GM19239 (cell line): ENCODE data around the gene ZNF521.

Experiments
- DNase-seq: peaks from one replicate; pipeline ENCODE4 v3.0.0; 2011; ENCODE audit warnings: low spot score; ENCODE audit not compliant: insufficient read length
- FAIRE-seq: peaks from 2 replicates; lab custom pipeline; 2011; peaks lifted over from hg19 to GRCh38; lab: Jason Lieb, UNC

The ZNF521 gene

DNA sequence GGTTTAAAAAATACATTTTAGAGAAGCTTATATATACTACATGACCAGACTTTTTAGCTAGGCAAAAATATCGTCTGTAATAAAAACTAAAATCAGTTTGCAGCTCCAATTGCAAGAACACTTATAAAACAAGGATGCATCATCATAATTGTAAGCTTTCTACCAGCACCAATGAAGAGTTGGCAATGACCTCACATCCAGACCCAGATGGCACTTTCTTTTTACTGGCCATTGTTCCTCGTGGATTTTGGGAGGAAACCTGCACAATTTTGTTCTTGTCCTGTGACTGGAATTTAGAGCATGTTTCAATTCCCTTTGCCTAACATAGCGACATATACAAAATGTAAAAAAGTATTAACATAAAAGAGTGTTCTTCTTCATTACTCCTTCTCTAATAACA is 174.3 kb downstream of the ZNF521 start:
- DNase-seq = no peak
- no peak for FAIRE-seq

DNA sequence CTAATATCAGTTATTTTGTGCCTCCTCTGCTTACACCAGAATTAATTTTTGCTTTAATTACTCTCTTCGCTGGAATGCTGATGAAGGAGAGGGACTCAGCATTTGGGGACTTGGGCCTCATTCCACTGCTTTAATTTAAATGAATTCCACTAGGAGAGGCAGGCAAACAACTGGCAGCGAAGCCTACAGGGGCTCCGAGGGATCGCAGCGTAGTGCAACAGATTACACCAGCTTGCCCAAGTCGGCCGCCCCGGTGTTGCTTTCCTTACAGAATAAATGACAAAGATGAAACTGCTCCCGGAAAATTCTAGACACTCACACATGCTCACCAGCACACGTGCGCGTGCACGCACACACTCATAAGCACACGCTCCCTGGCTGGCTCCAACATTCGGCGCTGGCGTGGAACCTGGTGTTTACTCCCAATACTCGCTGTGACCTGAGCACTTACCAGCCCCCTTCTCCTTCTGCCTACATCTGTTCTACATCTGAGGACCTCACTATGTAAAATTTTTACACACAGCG is 175.4 kb downstream of the ZNF521 start:
- FAIRE-seq (no peak), DNase-seq (no peak)

DNA sequence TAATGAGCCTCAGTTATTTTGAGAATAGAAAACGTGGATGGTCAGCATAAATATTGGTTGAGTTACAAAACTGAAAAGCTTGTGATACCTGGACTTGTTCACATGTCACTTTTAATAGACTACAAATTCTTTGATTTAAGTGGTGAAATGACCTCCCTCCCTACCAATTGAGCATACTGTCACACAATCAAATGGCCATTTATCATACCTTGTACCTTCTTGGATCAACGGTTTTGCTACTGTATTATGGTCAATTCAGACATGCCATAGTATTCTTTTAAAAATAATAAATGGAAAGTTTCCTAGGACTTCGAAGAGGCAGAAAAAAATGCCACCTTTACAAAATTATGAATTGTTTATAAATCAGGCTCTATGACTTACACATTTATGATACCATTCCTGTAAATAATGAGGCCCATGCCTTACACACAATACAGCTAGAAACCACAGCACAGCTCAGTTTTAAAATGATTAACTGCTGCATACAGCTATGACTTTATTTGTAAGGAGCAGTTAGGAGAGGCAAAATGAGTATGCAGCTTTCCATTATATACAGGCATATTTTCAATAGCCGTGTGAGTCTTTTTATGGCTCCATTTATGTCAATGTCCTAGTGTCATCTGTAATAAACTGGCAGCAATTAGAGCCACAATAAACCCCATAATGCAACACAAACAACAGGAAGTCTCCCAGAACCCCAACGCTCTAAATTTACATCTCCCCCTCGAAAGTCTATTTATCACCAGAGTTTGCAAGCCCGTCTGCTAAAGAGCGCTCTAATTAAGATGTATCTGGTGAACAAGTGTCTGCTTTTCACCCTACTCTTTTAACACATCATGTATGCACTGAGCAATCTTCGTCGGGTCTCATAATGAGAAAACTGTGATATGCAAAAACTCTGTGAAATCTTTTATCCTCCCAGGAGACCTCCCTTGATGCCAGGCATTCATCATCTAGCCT is 176.1 kb downstream of the ZNF521 start:
- FAIRE-seq = no peak

DNA sequence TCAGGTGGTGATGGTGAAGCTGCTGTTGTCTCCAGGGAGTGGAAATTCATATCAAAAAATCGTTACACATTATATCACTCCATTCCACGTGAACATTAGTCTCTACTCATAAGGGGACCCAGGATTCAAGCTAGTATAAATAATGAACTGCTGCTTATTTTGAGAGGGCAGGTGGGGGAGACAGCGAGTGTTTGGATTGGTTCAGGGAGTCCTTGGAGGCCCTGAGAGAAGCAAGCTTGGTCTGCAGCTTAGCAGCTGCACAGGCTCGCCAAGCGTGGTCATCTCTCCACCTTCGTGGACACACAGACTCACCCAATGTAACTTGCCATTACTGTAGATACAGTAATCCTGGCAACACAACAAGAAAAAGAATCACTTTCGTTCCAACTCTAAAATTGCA is 177.6 kb downstream of the ZNF521 start:
- DNase-seq (no peak), FAIRE-seq (no peak)

More for the DNA sequence above, 176.1 kb downstream of the ZNF521 start:
- no peak for DNase-seq

DNA sequence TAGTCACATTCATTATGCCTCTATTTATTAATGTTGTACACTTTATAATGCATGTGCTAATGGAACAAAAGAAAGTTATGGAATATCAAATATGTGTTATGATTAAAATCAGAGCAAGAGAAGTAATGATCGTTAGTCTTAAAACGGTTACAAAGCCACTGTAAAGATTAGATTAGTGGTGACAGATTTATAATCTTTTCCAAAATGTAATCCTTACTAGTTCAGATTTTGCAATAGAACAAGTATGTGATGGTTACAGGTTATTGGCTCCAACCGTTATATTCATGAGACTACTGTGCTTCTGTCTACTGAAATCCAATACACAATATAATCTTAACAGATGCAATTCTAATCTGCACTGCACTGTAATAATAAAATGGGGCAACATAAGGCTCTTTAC is 180.6 kb downstream of the ZNF521 start:
- FAIRE-seq = no peak

DNA sequence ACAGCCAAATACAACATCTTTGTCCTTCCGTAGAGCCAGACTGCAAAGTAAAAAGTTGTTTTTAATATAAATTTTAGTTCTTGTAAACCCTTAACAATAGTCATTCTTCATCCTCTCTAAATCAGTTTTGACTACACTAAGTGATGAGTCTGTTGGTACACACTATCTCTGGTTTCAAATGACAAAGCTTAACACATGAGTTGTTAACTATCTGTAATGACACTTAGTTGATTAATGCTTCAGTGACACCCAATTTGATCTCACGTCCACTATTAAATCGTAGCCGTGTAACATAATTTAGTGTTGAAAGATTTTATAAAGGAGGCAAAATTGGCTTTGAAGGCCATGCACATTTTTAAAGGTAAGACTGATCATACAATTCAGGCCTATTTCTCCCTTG is 181.6 kb downstream of the ZNF521 start:
- FAIRE-seq = no peak
- no peak for DNase-seq

More for the DNA sequence above, 180.6 kb downstream of the ZNF521 start:
- DNase-seq = no peak

DNA sequence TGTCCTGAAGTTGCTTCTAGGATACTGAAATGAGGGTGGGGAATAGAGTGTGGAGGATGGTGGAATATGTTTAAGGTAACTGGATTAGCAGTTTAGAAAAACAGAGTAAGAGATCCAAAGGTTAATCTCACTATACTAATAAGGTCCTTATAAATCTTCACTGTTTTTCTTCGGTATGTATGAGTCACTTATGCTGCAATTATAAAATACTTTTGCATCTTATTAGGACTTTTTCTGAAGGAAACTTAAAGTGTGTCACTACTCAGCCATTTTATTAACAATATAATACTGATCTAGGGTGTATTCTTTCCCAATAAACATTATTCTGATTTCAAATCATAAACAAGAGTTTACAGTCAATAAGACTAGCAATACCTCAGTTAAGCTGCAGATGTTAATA is 182.3 kb downstream of the ZNF521 start:
- FAIRE-seq = no peak
- DNase-seq = no peak

DNA sequence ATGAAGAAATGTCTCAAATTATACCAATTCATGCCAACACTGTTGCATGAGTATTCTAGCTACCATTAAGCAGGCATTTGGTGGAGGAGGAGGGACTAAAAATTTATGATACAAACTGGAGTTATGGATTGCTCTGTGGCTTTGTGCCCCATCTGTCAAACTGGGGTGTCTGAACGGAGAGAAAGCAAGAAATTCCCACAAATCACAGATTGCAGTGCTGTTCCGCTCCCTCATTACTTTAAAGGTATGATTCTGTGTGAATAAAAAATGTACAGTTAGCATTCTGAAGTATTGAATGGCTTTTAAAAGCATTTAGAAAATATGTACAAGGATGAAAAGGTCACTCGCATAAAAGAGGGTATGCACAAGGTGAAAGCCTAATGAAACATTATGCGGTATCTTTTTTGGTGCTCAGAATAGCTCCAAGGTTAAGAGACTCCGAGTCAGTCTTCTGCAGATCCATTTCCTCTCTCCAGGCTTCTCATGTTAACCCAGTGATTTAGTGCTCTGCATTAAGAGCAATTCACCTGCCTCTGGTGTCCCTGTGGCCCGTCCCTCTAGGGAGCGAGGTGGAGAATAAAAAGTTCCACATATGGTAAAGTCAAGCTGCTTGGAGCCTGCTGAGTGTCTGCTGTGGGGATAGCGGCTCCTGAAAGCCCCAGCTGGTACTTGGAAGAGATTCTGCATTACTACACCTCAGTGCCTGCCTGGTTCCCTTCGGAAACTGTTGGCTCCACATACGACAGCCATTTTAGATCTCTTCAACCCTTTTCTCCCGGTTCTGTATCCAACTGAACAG is 184.2 kb downstream of the ZNF521 start:
- FAIRE-seq = no peak
- no peak for DNase-seq

DNA sequence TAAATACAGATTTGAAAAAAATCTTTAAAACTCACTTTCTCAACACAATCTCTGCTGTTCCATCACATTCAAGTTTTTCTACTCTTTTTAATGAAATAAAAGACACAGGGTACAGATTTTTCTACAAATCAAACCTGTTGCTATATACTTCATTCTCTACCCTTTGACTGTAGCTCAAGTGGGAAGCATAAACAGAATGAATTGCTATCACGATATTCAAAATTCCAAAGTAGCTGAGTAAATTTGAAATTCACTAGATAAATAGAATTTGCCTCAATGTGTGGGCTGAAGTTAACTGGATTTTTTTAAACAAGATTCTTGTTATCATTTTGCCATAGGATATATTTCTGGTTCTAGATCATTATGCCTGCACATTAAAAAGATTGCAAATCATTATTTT is 185.9 kb downstream of the ZNF521 start:
- DNase-seq = no peak
- FAIRE-seq = no peak

DNA sequence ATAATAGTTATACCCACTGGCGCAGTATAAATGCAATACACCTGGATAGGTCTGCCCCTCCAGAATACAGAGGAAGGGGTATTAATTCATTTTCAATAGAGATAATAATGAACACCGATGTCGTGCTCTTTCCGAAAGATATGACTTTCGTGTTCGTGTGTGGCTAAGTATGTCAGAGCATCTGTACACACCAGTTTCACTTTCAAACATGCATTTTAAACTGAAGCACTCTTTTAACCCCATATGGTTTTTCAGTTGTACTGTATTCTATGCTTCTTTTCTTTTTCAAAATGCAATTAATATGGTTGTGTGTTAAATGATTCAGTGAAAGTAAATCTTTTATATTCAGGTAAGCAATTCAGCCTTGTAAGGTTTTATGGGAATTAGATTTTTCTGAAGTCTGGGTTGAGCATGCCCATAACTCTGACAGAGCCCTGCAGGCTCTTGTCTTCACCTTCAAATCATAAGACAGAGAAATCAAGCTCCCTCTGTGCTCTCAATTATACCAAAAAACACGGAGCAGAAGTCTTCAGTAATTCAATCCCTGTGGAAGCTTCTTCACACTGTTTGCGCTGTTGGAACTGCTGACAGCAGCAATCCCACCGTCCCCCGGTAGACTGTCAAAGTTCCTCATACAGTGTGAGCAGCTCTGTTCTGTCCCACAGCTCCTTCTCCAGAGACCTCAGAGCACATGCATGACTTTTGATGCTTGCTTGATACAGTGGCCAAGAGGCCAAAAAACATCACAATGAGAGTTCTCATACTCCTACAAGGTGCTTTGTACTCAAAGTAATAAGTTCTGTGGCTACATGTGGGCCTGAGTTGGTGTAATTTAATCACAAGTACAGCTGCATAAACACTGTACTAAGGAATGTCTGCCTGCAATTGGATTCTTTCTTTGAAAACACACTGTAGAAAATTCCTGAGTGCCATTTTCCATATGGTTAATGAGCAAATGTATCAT is 186.8 kb downstream of the ZNF521 start:
- DNase-seq (peak; percentile 29), FAIRE-seq (peak; percentile 87)

DNA sequence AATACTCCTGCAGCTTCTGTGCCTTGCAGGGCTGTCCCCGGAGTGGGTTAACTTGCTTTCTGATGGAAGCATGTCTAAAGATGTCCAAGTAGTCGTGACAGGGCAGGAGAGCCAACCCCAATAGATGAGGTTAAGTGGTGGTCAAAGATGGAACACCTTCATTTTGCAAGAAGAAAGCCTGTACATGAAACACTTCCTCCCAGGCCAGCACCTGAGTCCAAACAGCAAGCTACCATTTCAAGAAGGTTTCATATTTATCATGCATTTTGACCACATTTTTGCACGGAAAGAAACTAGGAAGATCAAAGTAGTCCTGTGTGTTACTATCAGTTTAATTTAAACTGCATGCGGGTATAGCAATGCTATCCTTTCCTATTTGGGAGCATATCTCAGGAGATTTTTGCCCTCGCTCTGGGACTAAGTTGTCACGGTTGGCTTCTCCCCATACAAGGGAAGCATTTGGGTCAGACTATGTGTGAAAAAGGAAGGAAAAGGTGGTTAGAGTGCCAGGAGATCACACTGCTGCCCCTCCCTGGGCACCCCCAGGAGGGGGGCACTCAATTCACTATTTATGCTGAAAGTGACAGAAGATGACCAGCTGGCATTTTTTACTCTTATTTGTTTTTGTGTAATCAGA is 187.6 kb downstream of the ZNF521 start:
- FAIRE-seq = no peak
- DNase-seq = peak; percentile 4

DNA sequence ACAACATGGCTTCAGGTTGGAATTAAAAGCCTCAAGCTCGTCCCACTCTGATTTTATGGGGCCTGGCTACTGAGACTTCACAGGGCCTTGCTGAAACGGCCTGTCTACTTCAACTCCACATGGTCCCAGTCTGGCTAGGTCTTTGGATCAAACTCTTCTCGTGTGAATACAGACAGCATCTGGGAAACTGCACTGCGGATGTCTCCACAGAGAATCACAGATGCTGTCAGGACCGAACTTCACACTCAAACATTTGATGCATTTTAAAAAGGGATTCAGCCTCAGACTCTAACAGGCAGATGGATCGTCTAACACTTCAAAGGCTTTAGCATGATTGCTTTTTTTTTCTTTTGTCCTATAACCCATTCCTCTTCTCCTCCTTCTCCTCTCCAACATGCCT is 198.5 kb downstream of the ZNF521 start:
- DNase-seq (no peak), FAIRE-seq (no peak)

DNA sequence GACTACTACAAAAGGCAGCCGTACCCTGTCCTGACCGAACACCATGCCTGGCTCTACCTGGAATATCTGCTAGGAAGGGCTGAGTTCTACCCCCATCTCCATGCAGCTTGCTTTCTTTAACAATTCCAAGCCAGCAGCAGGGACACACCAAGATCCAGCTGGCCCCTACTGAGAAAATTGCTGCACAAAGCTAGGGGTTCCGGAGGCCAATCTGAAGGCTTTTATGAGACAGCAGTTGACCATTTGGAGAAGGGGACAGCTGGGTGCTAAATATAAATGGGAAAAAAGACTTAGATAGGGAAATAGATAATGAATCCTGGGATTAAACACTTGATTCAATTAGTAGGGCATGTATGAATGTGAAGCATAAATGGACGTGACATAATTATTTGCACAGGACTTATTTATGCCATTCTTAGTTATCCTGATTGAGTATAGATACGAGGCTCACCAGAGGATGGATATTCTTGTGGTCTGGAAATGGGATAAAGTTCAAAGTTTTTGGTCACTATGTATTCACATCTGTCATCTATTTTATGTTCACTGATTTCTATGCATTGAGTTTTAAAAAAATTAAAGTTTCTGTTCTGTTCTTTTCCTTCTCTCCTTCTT is 204.0 kb downstream of the ZNF521 start:
- no peak for FAIRE-seq

DNA sequence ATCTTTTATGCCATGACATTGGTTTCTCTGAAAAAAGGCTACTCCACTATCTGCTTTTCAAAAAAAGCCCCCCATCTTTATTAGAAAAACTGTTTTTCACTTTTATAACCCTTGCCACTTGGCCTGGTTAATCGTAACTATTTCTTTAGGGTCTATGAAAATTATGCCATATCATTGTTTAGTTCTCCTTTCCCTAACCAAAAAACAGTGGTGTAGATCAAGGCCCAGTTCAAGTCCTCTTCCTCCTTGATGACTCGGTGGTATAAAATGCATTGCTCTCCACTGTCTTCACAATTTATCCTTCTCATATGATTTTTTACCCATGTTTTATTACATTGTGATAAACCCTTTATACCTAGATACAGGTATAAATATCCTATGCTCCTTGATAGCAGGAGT is 205.5 kb downstream of the ZNF521 start:
- no peak for FAIRE-seq
- DNase-seq = no peak

More for the DNA sequence above, 204.0 kb downstream of the ZNF521 start:
- no peak for DNase-seq

DNA sequence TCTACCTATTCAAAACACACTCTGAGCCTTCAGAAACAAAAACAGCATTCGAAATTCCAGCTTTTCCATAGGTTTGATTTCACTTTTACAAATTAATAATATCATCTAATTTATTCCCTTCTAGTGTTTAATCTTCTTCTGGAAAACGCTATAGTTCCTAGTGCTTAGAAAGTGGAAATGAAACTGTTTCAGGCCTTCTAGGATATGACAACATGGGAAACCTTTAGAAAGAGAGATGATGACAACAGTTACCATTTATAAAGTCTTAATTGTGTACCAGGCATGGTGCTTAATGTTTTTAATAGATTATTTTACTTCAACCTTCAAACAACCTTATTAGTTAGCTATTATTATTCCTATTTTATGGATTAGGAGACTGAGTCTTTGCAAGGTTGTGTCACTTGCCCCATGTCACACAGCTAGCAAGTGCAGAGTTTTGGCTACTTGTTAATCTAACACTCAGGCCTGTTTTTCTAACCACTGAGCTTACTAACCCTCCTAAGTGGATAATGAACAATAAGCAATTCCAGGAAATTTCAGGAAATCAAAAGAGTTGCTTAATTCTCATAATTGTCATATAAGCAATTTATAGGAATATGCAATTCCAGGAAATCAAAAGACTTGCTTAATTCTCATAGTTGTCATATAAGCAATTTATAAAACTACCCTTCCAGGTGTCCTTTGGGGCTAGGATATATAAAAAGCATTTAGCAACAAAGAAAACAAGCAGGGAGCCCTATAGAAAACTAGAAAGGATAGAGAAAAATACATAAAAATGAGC is 206.0 kb downstream of the ZNF521 start:
- no peak for DNase-seq
- FAIRE-seq = no peak

DNA sequence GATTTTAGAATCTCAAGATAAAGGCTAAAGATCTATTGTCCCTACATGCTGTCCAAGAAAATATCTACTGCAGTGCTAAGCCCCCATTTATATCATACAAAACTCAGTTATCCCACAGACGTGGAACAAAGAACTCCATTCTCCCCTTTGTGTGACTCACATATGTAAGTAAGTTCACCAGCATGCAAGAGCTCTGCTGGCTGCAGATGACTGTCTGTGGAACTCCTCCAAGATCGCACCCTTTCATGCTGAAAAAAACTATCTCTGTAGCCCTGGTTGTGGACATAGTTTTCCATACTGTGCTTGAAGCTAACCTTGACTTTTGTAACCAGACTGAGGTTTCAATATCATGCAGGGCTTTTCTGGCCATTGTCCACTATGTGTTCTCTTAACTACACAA is 207.1 kb downstream of the ZNF521 start:
- no peak for FAIRE-seq

DNA sequence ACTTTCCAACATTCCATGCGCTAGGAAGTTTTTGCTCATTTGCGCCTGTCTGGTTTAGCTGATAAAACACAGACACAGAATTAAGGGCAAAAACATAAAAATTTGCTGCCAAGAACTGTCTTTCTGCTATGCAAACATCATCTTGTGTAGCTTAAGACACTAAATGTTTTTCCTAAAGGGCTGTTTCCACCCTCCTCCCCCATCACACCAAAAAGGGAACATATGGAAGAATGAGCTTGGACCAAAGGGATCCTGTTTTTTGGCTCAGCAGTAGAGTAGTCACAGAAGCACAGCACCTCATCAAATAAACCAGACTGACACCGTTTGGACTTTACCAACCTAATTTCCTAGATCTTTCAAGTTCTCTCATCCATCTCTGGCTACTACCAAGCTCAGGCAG is 210.1 kb downstream of the ZNF521 start:
- FAIRE-seq = no peak
- DNase-seq = no peak

More for the DNA sequence above, 207.1 kb downstream of the ZNF521 start:
- DNase-seq = no peak

DNA sequence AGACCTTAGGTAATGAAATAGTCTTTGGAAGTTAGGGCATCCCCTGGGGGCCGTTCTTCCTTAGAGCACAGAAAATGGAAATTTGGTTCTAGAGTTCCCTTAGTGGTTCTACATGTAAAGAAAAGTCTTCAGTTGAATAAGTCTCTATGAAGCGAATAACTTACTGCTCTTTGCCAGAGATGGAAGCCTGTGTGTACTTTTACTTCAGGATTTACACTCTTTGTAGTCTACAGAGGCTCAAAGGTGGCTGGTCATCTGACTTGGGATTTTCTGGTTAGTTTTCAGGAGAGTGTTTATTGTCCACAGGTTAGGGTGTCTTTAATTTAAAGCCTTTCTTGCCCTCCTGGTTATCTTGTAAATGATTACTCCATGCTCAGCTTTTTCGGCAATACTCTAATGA is 210.6 kb downstream of the ZNF521 start:
- no peak for DNase-seq
- FAIRE-seq = no peak
